Esophagus muscularis mucosa (tissue), 4 donors: ENCODE data around the gene RIT1. TPM values are rescaled to one million over a fixed set of nuclear protein-coding genes. Genes with fewer than 3 reads are reported as not detected.
"Not testable (repeated sequence)": the region's sequence is repeated elsewhere in the genome, so short reads cannot be mapped to it uniquely, and the experiment has no call there.

ENCODE experiments used
- DNase-seq: peaks from one replicate; pipeline ENCODE4 v3.0.0-alpha.2; 2017; ENCODE audit errors: extremely low spot score
- H3K27ac ChIP-seq, 4 donors: fragments of 200-600 bp; sonication (generic); replicated peaks in 1 of 4; 1 replicate in 3 of 4; 2 replicates in 1 of 4; pipeline ENCODE4 v1.5.1; 2016 to 2019; ENCODE audit warnings: mild to moderate bottlenecking in 1 of 4
- H3K27me3 ChIP-seq, 4 donors: fragments of 200-600 bp; sonication (generic); one replicate each; pipeline versions ENCODE4 v1.5.1 to v1.6.0; 2016 to 2019
- H3K36me3 ChIP-seq, 4 donors: fragments of 200-600 bp; sonication (generic); one replicate each; pipeline ENCODE4 v1.5.1; 2016 to 2019
- H3K4me1 ChIP-seq, 4 donors: fragments of 200-600 bp; sonication (generic); one replicate each; pipeline ENCODE4 v1.5.1; 2016 to 2019
- H3K4me3 ChIP-seq, 4 donors: fragments of 200-600 bp; sonication (generic); 1 replicate in 2 of 4; 2 replicates in 2 of 4; pipeline ENCODE4 v1.5.1; 2016 to 2019; ENCODE audit warnings: mild to moderate bottlenecking in 4 of 4, moderate library complexity in 1 of 4
- H3K9me3 ChIP-seq, 4 donors: fragments of 200-600 bp; sonication (generic); 1 replicate in 3 of 4; 2 replicates in 1 of 4; pipeline ENCODE4 v1.5.1; 2016 to 2019
- CTCF ChIP-seq, 3 experiments: fragments of 200-600 bp in 2 of 3; fragments of 450-650 bp in 1 of 3; sonication (generic) in 2 of 3; IDR thresholded peaks; one replicate each; pipeline ENCODE4 v1.5.1; 2017 to 2019; ENCODE audit warnings: antibody characterized with exemption in 3 of 3, mild to moderate bottlenecking in 2 of 3, moderate library complexity in 1 of 3
- EP300 ChIP-seq: sonication (generic); formaldehyde crosslinking; IDR thresholded peaks from one replicate; pipeline ENCODE4 v1.6.1; 2017; ENCODE audit warnings: antibody characterized with exemption
- POLR2A ChIP-seq: fragments of 450-650 bp; IDR thresholded peaks from one replicate; pipeline ENCODE4 v1.6.1; 2017; ENCODE audit warnings: antibody characterized with exemption, moderate library complexity, mild to moderate bottlenecking, low read depth
- POLR2AphosphoS5 ChIP-seq, 2 donors: sonication (generic); formaldehyde crosslinking; IDR thresholded peaks; one replicate each; pipeline ENCODE4 v1.6.1; 2017; ENCODE audit warnings: antibody characterized with exemption in 2 of 2
- WGBS: methylation state at CpG from one replicate; pipeline ENCODE4 v1.1.5; 2018; 5-methylcytosine and 5-hydroxymethylcytosine counted together
- intact Hi-C: fragments of 100-400 bp; cut with DNase I; formaldehyde crosslinking; loops from one replicate; pipeline ENCODE4 v1.15.1; 2023
- total RNA-seq, 4 donors: library from RNA; depleted of rRNA; stranded (reverse); fragments of >200 nt; gene quantifications; one replicate each; pipeline versions ENCODE4 v1.1.0 to v1.2.1, GENCODE V29; 2016

The RIT1 gene
- total RNA-seq, 4 donors from 2014 or later: 23.0 to 36.8 (median 32.3) TPM

DNA sequence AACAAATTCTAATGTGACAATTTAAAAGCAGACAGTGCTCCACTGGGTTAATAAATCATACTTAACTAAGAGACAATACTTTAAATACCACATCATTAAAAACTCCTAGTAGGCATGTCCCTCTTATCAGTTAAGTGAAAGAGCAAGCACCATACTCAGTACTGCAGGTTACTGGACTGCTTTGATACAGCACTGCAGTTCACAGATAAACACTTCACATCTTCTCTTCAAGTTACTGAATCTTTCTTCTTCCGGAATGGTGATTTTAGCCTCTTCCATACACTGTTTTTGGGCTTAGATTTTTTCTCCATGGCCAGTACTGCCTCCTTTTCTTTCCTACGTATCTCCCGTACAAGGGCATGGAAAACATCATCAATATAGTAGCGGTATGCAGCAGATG, 11.0 kb downstream of the RIT1 start:
- intact Hi-C loops: no loop called here
- Histone ChIP-seq H3K27me3 (no peaks in the 10 kb centered on the region), H3K4me1 (peaks cover 0 to 5% (median 0%) of the 10 kb centered on the region in 4 donors), H3K27ac (no peak overlapping the region), H3K36me3 (peaks cover 63 to 92% (median 84%) of the 10 kb centered on the region in 4 donors), H3K4me3 (no peak overlapping the region), H3K9me3 (no peaks in the 10 kb centered on the region)
- no peak for DNase-seq
- no peak for TF ChIP-seq CTCF (IDR thresholded peaks at IDR 0.05)
- TF ChIP-seq POLR2A: no peak
- TF ChIP-seq POLR2AphosphoS5 (IDR thresholded peaks at IDR 0.05): no peak
- TF ChIP-seq EP300: no peak
- 90% methylated on average over 4 of the region's 4 CpGs for whole genome bisulfite sequencing

DNA sequence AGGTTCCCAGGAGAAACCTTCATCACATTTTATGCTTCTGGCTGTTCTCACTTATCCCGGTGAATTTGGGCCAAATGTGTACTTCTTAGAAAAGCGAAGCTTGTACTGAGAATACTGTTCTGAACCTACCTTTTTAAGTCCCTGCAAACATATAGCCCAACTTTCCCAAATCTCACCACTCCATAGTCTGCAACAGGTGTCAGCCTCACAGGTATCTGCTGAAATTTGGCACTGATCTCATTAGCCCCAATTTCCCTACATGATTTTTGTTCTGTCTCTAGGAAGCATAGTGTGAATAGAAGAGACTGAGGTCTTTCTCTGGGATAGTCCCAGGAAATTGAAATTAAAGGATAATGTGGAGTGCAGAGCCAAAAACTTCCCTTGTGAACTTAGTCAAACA, 11.5 kb downstream of the RIT1 start:
- no peaks in the 10 kb centered on the region for H3K9me3 ChIP-seq
- no peak overlapping the region for H3K4me3 ChIP-seq
- H3K27me3 ChIP-seq: no peaks in the 10 kb centered on the region
- 94% methylated on average over 2 of the region's 2 CpGs for WGBS
- intact Hi-C loops: no loop called here
- TF ChIP-seq POLR2AphosphoS5 (IDR thresholded peaks at IDR 0.05) (no peak), CTCF (IDR thresholded peaks at IDR 0.05) (no peak), EP300 (no peak), POLR2A (no peak)
- no peak overlapping the region for H3K27ac ChIP-seq
- no peak for DNase-seq
- peaks cover 58 to 87% (median 79%) of the 10 kb centered on the region in 4 donors for H3K36me3 ChIP-seq
- peaks cover 0 to 5% (median 0%) of the 10 kb centered on the region in 4 donors for H3K4me1 ChIP-seq

DNA sequence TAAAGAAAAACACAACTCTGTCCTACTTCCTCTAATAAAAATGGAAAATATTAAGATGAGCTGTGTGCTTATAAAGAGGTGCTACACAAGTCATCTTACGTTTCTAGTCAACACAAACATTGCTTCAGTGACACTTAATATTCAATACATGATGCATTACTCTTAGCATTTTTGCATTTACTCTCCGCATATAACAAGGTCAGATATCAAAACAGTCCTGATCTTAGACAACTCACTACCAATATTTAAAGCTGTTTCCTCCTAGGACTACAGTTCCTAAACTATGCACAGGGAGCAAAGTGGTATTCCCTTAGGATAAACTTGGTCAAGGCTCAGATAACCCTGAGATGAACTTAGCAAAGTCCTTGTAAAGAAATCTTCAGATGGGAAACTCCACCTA, 12.3 kb downstream of the RIT1 start:
- peaks cover 50 to 80% (median 71%) of the 10 kb centered on the region in 4 donors for H3K36me3 ChIP-seq
- TF ChIP-seq EP300 (no peak), POLR2A (no peak), CTCF (IDR thresholded peaks at IDR 0.05) (no peak)
- intact Hi-C loops: no loop called here
- no peaks in the 10 kb centered on the region for H3K9me3 ChIP-seq
- no peak overlapping the region for H3K4me3 ChIP-seq
- DNase-seq: no peak
- H3K27ac ChIP-seq: no peak overlapping the region
- WGBS: 68% methylated on average over 2 of the region's 2 CpGs
- H3K27me3 ChIP-seq: no peaks in the 10 kb centered on the region
- peaks cover 2 to 8% (median 4%) of the 10 kb centered on the region in 4 donors for H3K4me1 ChIP-seq

- Histone ChIP-seq H3K4me3 (no peak overlapping the region), H3K9me3 (no peaks in the 10 kb centered on the region), H3K27me3 (no peaks in the 10 kb centered on the region), H3K36me3 (peaks cover 39 to 68% (median 60%) of the 10 kb centered on the region in 4 donors), H3K27ac (no peak overlapping the region), H3K4me1 (peaks cover 13 to 19% (median 16%) of the 10 kb centered on the region in 4 donors)
- WGBS: 74% methylated on average over 1 of the region's 1 CpG
- DNase-seq: no peak
- intact Hi-C loops: no loop called here
- TF ChIP-seq POLR2AphosphoS5 (IDR thresholded peaks at IDR 0.05) (no peak), CTCF (IDR thresholded peaks at IDR 0.05) (no peak), EP300 (no peak), POLR2A (no peak)
These were observed 13.4 kb downstream of the RIT1 start for GRCh38 chr1:155897746-155898145.

DNA sequence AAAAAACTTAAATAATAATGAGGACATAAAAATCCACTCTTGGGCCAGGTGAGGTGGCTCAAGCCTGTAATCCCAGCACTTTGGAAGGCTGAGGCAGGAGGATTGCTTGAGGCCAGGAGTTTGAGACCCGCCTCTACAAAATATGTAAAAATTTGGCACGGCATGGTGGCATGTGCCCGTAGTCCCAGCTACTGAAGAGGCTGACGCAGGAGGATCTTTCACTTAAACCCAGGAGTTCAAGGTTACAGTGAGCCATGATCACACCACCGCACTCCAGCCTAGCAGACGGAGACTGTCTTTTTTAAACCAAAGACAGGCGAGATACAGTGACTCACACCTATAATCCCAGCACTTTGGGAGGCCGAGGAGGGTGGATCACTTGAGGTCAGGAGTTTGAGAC, 14.7 kb downstream of the RIT1 start:
- H3K27me3 ChIP-seq, intact Hi-C loops: not testable (repeated sequence)
- WGBS: 94% methylated on average over 8 of the region's 8 CpGs

DNA sequence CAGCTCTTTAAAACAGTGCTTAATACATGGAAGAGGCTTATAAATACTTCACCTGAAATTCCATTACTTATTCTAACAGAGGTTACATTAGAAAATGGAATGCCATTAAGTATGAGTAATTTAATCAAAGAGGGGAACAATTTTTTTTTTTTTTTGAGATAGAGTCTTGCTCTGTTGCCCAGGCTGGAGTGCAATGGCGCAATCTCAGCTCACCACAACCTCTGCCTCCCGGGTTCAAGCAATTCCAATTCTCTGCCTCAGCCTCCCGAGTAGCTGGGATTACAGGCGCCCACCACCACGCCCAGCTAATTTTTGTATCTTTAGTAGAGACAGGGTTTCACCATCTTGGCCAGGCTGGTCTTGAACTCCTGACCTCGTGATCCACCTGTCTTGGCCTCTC, 15.5 kb downstream of the RIT1 start:
- DNase-seq, intact Hi-C loops, H3K27me3 ChIP-seq, H3K9me3 ChIP-seq, H3K27ac ChIP-seq, H3K4me3 ChIP-seq: not testable (repeated sequence)
- peaks cover 16 to 25% (median 21%) of the 10 kb centered on the region in 4 donors for H3K4me1 ChIP-seq
- 92% methylated on average over 6 of the region's 6 CpGs for WGBS
- peaks cover 22 to 47% (median 39%) of the 10 kb centered on the region in 4 donors for H3K36me3 ChIP-seq

More for the DNA sequence above, 14.7 kb downstream of the RIT1 start:
- Histone ChIP-seq H3K4me1 (peaks cover 16 to 25% (median 21%) of the 10 kb centered on the region in 4 donors), H3K36me3 (peaks cover 29 to 55% (median 47%) of the 10 kb centered on the region in 4 donors)
- DNase-seq, H3K9me3 ChIP-seq, H3K4me3 ChIP-seq, H3K27ac ChIP-seq: not testable (repeated sequence)
